ENCODE results near the gene PRELP.

GRCh38 chr1:203519896-203520295 is 44.3 kb downstream of the PRELP start:
- no peak for TF ChIP-seq CTCF (IDR thresholded peaks at IDR 0.05; ENCODE audit: low read depth, low read length)
- no peak for TF ChIP-seq EZH2phosphoT487 (IDR thresholded peaks at IDR 0.05; ENCODE audit: low read depth)

Measured in OCI-LY3 (cell line).